Erythroblast (primary cell): ENCODE measurements around the gene ADAM15.

Experiments
- GATA1 ChIP-seq: IDR thresholded peaks from 2 replicates; pipeline ENCODE4 v1.6.1; 2011; ENCODE audit warnings: low read depth, mild to moderate bottlenecking, control low read depth, low read length, moderate library complexity
- POLR2A ChIP-seq: IDR thresholded peaks from 2 replicates; pipeline ENCODE4 v1.6.1; 2011; ENCODE audit warnings: mild to moderate bottlenecking, low read length

- TF ChIP-seq POLR2A = peak; percentile 30
- TF ChIP-seq GATA1 = no peak
These were observed 47.8 kb upstream of the ADAM15 start for GRCh38 chr1:155003227-155003765.
